Measurements from ENCODE around the gene SMU1. TPM values are rescaled to one million over a fixed set of nuclear protein-coding genes. Genes with fewer than 3 reads are reported as not detected.

The SMU1 gene
- polyA plus RNA-seq, 1 donor = 16.3 TPM

DNA sequence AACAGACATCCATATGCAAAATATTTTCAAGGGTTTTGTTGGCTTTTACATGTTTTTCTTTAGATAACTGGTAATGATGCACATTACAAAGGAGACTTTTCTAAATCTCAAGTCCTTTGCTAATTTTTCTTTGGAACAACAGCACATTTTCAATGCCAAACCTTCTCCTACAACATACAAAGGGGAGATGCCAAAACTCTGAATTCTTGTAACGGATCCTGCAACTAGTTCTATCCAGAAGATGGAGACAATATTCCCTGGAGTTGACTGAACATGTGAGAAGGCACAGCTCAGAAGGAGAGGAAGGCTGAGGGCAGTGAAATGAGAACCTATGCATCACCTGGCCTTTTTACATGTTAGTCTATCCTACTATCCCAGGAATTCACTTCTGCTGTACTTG, 30.4 kb downstream of the SMU1 start:
- no peak for DNase-seq (ENCODE audit: low read depth)

DNA sequence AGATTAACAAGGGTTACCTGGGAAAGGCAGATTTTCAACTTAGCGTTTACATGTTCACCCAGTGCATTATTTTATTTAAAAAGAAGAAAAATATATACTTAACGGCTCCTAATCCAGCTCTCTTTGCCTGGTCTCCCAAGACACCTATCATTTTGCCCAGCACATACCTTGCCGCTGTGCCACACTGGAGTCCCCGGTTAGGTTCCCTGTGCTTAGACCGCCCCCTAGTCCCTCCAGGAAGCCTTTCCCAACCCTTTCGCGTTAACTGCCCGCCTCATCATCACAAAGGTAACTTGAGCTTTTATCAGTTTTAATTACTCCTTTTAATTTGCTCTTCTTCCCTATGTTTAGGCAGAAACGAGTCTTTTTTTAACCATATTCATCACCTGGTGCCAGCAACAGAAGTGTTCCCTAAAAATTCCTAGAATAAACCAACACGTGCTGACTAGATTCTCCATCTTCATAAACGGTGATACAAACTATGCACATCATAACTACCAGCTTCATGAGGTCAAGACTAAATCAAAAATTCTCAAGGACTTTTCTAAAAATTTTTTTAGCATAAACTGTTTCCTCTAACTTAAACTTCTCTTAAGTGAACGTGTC, 31.7 kb downstream of the SMU1 start:
- no peak for DNase-seq (ENCODE audit: low read depth)

- DNase-seq (ENCODE audit: low read depth) = peak; percentile 81
Measured at GRCh38 chr9:33044162-33044673, 32.3 kb downstream of the SMU1 start.

GRCh38 chr9:33043671-33044070, 32.8 kb downstream of the SMU1 start:
- no peak for DNase-seq (ENCODE audit: low read depth)

DNA sequence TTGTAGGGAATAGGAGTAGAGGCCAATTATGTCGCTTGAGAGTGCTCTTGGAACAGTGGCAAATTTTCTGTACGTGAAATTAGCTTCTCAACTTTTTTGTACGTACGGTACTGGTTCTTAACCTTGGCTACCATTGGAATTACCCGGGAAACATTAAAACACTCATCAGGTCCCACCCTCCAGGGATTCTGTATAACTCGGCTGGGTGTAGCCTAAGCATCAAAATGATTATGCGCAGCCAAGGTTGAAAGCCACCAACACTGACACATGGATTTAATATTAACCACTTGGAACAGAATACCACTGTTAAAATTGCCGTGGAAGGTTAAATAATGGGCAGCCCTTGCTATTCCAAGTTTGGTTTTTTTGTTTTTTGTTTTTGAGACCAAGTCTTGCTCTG, 34.0 kb downstream of the SMU1 start:
- DNase-seq (ENCODE audit: low read depth) = no peak

DNA sequence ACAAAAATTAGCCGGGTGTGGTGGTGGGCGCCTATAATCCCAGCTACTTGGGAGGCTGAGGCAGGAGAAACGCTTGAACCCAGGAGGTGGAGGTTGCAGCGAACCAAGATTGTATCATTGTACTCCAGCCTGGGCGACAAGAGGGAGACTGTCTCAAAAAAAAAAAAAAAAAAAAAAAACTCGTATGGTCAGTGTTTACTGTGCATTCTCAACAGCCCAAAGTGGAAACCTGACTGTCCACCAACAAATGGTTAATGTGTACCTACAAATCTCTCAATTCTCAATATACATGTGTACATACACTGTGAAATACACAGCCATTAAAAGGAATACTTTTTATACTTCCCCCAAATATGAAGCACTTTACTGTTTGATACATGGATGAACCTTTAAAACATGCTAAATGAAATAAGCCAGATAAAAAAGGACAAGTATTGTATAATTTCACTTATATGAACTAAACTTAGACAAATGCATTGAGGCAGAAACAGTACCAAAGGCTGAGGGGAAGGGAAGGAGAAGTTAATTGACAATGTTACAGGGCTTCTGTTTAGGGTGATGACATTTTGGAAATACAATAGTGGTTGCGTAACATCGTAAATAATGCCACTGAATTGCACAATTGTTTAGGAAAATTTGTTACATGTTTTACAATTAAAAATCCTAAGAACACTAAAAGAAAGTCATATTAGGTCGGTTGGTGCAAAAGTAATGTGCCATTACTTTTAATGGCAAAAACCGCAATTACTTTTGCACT, 34.9 kb downstream of the SMU1 start:
- no peak for DNase-seq (ENCODE audit: low read depth)

- no peak for DNase-seq (ENCODE audit: low read depth)
Measured at GRCh38 chr9:33040792-33041431, 35.6 kb downstream of the SMU1 start.

- no peak for DNase-seq (ENCODE audit: low read depth)
Measured at GRCh38 chr9:33032865-33033264, 43.6 kb downstream of the SMU1 start.

DNA sequence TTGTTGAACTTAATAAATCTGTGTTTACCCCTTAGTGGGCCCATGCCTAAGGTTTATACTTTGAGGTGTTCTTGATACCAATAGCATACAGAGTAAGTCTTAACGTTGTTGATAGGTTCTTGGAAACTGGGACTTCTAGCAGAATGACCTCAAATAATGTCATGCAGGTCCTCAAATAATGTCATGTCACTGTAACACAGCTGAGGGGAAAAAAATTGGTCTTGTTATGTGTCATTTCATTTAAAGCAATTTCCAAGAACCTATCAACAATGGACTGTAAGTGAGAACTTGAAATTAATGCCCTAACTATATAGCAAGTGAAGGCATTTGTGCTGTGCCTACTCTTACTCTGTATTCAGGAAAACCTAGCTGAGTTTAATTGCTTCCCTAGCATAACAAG, 44.2 kb downstream of the SMU1 start:
- DNase-seq (ENCODE audit: low read depth) = no peak

DNA sequence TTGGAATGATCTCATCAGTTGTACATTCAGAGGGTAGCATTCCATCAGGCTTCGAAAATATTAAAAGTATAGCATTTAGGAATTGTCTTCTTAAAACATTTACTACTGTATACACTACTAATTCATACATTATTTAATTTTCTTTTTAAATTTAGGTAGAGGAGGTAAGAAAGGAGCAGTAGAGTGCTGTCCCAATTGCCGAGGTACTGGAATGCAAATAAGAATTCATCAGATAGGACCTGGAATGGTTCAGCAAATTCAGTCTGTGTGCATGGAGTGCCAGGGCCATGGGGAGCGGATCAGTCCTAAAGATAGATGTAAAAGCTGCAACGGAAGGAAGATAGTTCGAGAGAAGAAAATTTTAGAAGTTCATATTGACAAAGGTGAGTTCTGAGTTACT, 46.2 kb downstream of the SMU1 start:
- no peak for DNase-seq (ENCODE audit: low read depth)

DNA sequence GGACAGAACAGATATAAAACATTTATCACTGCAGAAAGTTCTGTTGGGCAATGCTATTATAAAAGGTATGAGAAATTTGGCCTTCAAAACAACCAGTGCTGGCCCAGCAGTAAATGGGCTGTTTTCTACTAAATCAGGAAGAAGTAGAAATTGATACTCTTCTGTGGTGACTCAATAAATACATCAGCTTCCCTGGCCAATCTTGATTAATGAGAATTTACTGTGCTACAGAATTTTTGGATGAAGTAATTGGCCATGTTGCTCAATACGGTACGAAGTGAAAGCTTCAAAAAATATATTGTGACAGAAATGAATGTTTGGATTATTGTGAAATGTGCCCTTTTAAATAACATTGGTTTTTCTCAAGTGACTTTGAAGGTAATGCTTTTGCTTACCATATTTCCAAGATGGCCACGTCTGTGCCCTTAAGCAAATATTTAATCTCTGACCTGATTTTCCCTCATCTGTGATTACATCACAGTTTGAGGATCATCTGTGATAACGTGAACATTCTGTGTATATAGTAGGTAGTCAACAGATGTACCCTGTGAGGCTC, 47.2 kb downstream of the SMU1 start:
- no peak for DNase-seq (ENCODE audit: low read depth)

GRCh38 chr9:33025572-33026342, 50.7 kb downstream of the SMU1 start:
- DNase-seq (ENCODE audit: low read depth) = no peak

DNA sequence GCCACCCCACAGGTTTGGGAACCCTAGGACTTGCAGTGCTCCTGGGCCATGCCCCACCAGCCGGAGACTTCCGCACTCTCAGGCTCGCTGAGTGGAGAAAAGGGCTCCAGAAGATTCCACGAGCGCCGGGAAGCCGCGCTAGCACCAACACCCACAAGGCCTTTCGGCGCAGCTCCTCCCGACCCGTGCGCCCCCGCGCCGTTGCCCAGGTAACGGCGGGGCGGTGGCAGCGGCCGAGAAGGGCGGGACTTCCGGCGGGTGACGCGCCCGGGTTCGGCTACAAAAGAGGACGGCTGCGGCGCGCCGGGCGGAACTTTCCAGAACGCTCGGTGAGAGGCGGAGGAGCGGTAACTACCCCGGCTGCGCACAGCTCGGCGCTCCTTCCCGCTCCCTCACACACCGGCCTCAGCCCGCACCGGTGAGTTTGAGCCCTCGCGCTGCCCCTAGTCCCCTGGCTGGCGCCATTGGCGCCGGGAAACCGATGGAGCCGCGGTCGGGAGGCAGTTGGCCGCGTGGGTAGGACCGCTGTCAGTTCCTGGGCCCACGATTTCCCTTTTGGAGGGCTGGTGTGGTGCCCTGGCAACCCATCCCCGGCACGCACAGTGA, 51.4 kb downstream of the SMU1 start, which contains the start of gene DNAJA1:
DNAJA1 (plus strand) TSS at position 308 of the 606 bp plus-strand sequence. CDS start 1,212 bp downstream, outside the sequence.
- peak; percentile 81 for DNase-seq (ENCODE audit: low read depth)

DNA sequence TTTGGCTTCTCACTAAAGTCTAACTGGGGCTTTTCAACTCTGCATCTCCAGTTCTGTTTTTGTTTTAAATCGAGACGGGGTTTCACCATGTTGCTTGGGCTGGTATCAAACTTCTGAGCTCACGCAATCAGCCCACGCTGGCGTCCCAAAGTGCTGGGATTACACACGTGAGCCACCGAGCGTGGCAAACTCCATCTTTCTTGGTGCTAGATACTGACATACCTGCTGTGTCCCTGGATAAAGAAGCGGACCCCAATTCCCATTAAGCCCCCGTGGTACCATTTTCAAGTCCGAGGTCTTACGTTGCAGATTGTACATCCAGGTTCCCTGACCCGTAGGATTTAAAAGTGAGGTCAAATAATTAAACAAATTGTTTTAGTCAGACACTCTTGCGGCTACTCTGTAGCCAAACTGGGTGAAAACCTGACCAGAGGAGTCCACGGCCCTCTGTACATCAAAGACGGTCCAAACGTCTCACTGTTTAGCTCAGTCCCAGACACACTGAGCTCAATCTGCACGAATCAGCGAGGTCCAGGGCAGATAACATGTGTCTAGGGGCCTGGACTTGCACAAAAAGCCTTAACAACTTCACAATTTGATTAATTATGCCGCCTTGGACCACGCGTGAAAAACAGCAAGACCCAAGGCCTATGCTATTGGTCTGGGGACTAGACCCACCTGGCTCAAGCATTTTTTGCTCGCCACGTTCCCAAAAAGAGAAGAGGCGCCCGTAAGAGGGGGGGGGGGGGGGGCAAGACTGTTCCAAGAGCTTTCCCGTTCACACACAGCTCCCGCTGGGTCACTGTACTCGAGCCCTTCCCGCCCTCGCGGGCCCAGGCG, 52.1 kb downstream of the SMU1 start:
- DNase-seq (ENCODE audit: low read depth) = no peak

GRCh38 chr9:33023661-33024060, 52.8 kb downstream of the SMU1 start:
- DNase-seq (ENCODE audit: low read depth) = no peak

DNA sequence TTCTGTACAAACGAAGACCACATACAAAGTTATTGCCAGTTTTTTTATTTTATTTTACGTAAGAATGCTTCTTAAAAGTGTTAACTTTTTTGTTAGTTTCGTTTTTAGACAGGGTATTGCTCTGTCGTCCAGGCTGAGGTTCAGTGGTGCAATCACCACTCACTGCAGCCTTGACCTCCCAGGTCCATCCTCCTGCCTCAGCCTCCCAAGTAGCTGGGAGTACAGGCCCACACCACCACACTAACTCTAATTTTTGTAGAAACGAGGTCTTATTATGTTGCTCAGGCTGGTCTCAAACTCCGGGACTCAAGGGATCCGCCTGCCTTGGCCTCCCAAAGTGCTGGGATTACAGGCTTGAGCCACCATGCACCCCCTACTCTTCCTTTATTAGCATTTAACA, 53.7 kb downstream of the SMU1 start:
- DNase-seq (ENCODE audit: low read depth) = no peak

DNA sequence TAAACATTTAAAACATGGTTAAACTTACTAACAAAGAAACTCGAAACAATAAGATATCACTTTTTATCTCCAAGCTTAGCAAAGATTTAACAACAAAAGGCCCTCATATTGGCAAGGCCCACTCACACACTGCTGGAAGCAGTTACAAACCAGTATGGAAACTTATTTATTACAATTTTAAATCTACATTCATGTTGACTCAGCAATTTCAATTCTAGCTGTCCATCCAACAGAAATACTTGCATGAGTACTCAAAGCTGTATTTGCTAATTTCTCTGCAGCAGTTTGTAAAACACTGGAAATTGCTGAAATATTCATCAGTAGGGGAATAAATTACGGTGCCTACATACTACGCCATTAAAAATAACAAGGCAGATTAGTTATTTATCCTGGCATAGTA, 54.2 kb downstream of the SMU1 start:
- no peak for DNase-seq (ENCODE audit: low read depth)

DNA sequence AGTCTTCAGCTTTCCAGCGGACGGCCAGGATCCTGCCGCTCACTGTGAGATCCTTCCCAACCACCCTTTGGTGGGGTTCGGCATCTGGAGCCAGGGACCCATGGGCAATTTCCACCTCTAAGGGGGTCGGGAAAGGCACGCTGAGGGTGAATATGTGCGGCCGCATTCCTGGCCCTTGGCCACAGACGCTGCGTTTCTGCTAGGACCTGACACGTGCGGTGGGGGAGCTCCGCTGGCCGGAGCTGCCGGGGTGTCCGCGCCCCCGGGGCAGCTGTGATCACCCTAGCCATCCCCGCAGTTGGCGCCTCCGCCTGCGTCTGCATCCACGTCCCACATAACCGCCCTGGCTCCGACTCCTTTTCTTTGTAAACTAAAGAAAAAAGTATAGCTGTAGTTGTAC, 56.7 kb downstream of the SMU1 start:
- no peak for DNase-seq (ENCODE audit: low read depth)

DNA sequence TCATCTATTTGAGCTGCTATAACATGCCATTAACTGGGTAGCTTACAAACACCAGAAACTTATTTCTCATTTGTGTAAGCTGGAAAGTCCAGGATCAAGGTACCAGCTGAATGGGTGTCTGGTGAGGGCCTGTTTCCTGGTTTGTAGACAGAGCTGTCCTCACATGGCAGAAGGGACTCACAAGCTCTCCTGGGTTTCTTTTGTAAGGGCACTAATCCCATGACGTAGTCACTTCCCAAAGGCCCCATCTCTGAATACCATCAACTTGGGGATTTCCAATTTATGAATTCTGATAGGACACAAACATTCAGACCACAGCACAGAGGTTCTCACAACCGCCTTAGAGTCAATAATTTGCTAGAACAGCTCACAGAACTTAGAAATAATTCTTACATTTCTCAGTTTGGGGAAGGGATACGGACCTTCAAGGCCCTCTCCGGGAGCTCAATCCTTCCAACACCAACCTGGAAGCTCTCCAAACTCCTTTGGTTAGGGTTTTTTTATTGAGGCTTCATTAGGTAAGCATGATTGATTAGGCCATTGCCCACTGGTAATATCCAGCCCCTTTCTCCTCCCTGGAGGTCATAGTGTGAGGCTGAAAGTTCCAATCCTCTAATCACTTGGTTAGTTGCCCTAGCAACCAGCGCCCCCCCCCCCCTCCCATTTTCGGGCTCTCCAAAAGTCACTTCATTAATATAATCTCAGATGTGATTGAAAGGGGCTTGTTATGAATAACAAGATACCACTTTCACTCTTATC, 59.0 kb downstream of the SMU1 start:
- no peak for DNase-seq (ENCODE audit: low read depth)

DNA sequence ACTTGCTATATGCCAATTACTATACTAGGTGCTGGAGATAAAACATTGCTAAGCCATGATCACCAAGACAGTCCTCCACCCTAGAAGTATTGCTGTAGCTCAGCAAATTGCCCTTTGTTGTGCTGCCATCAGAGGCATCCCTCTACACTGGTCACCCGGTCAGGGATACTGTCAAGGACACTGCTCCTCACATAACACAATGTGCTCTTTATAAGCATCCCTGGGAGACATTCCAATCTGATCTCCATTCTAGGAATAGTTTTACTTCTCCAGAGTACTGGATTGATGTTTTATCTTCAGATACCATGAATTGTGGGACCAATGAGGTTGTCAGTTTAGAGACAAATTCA, 61.8 kb downstream of the SMU1 start:
- no peak for DNase-seq (ENCODE audit: low read depth)

Data from forelimb muscle (tissue), 1 donor.